Liver (tissue), 9 donors: ENCODE data around the gene NR6A1. TPM values are rescaled to one million over a fixed set of nuclear protein-coding genes. Genes with fewer than 3 reads are reported as not detected.

ENCODE experiments used
- DNase-seq: peaks from one replicate; pipeline ENCODE4 v3.0.0-alpha.2; 2017; ENCODE audit warnings: low spot score
- H3K27ac ChIP-seq, 2 donors: one replicate each; pipeline ENCODE4 v1.7.0; 2013; ENCODE audit warnings: inconsistent platforms in 2 of 2, low read length in 2 of 2, control low read depth in 1 of 2, low read depth in 1 of 2, mild to moderate bottlenecking in 1 of 2
- H3K27me3 ChIP-seq, 4 donors: one replicate each; pipeline versions ENCODE4 v1.6.1 to v1.7.0; 2013; ENCODE audit warnings: low read length in 3 of 4, inconsistent platforms in 1 of 4, mild to moderate bottlenecking in 1 of 4, moderate library complexity in 1 of 4; ENCODE audit not compliant: control insufficient read depth in 4 of 4, insufficient read depth in 4 of 4
- H3K36me3 ChIP-seq, 4 donors: one replicate each; pipeline versions ENCODE4 v1.6.1 to v1.7.0; 2013; ENCODE audit warnings: low read length in 3 of 4, mild to moderate bottlenecking in 3 of 4, low read depth in 1 of 4, moderate library complexity in 1 of 4; ENCODE audit not compliant: control insufficient read depth in 4 of 4, insufficient read depth in 3 of 4
- H3K4me1 ChIP-seq, 4 donors: one replicate each; pipeline versions ENCODE4 v1.6.1 to v1.7.0; 2013; ENCODE audit warnings: low read length in 3 of 4, mild to moderate bottlenecking in 3 of 4, moderate library complexity in 1 of 4; ENCODE audit not compliant: control insufficient read depth in 4 of 4, insufficient read depth in 4 of 4
- H3K4me3 ChIP-seq, 3 donors: one replicate each; pipeline versions ENCODE4 v1.6.1 to v1.7.0; 2013; ENCODE audit warnings: low read length in 3 of 3, control low read depth in 1 of 3, low read depth in 1 of 3, mild to moderate bottlenecking in 1 of 3
- H3K9ac ChIP-seq, 2 donors: one replicate each; pipeline ENCODE4 v1.7.0; 2013; ENCODE audit warnings: low read length in 2 of 2, mild to moderate bottlenecking in 2 of 2, moderate library complexity in 2 of 2, control low read depth in 1 of 2, low read depth in 1 of 2
- H3K9me3 ChIP-seq, 4 donors: one replicate each; pipeline versions ENCODE4 v1.6.1 to v1.7.0; 2013; ENCODE audit warnings: low read length in 3 of 4; ENCODE audit not compliant: control insufficient read depth in 4 of 4
- FOXA2 ChIP-seq: IDR thresholded peaks from 2 replicates; pipeline ENCODE4 v1.6.1; 2016; ENCODE audit warnings: antibody characterized with exemption
- HNF4A ChIP-seq, 2 donors: conservative IDR thresholded peaks; 2 replicates each; pipeline ENCODE4 v1.6.1; 2016; ENCODE audit warnings: antibody characterized with exemption in 2 of 2, mild to moderate bottlenecking in 2 of 2
- HNF4G ChIP-seq: IDR thresholded peaks from 2 replicates; pipeline ENCODE4 v1.6.1; 2016; ENCODE audit warnings: antibody characterized with exemption
- NR2F2 ChIP-seq: IDR thresholded peaks from 2 replicates; pipeline ENCODE4 v1.6.1; 2016; ENCODE audit warnings: antibody characterized with exemption
- RAD21 ChIP-seq, 2 donors: IDR thresholded peaks; 2 replicates each; pipeline ENCODE4 v1.6.1; 2016; ENCODE audit warnings: antibody characterized with exemption in 2 of 2, mild to moderate bottlenecking in 2 of 2
- RXRA ChIP-seq, 2 donors: IDR thresholded peaks; 2 replicates each; pipeline ENCODE4 v1.6.1; 2017 to 2018; ENCODE audit warnings: antibody characterized with exemption in 2 of 2, mild to moderate bottlenecking in 1 of 2
- SP1 ChIP-seq: IDR thresholded peaks from 2 replicates; pipeline ENCODE4 v1.6.1; 2018; ENCODE audit warnings: antibody characterized with exemption, mild to moderate bottlenecking
- WGBS: extraction: QIAGEN DNeasy Blood & Tissue Kit; methylation state at CpG from one replicate; pipeline ENCODE4 v1.1.7; 2013; 5-methylcytosine and 5-hydroxymethylcytosine counted together
- polyA plus RNA-seq, 2 donors: library from polyadenylated mRNA; stranded (reverse) in 1 of 2; unstranded in 1 of 2; fragments of 200-250 nt in 1 of 2; fragments of >200 nt in 1 of 2; fragmentation: Nextera tagmentation in 1 of 2; extraction: Ambion mirVana in 1 of 2; gene quantifications; one replicate each; pipeline versions ENCODE4 v1.2.1 to v1.2.3, GENCODE V29; 2013 to 2015
- total RNA-seq, 2 donors: library from RNA; depleted of rRNA; stranded (reverse); fragments of >200 nt; gene quantifications; one replicate each; pipeline ENCODE4 v1.2.3, GENCODE V29; 2014
- TF ChIP-seq, protein P1 (sequence below): fragments of 150-350 bp; IDR thresholded peaks from 2 replicates; pipeline ENCODE4 v1.5.1; 2017; ENCODE audit warnings: improper control_type of control experiment, low read depth, low read length; ENCODE audit not compliant: missing input control
- TF ChIP-seq, protein P2 (sequence below): IDR thresholded peaks from 2 replicates; pipeline ENCODE4 v1.6.1; 2016; ENCODE audit warnings: antibody characterized with exemption, mild to moderate bottlenecking
- donor health status: healthy.
- donor health status: healthy.
- donor health status: healthy.
- donor health status: healthy.
- donor health status: healthy.

Gene NR6A1
- total and polyA plus RNA-seq, 4 donors = 0.72 to 6.1 (median 2.1) TPM

- TF ChIP-seq, protein P1, sequence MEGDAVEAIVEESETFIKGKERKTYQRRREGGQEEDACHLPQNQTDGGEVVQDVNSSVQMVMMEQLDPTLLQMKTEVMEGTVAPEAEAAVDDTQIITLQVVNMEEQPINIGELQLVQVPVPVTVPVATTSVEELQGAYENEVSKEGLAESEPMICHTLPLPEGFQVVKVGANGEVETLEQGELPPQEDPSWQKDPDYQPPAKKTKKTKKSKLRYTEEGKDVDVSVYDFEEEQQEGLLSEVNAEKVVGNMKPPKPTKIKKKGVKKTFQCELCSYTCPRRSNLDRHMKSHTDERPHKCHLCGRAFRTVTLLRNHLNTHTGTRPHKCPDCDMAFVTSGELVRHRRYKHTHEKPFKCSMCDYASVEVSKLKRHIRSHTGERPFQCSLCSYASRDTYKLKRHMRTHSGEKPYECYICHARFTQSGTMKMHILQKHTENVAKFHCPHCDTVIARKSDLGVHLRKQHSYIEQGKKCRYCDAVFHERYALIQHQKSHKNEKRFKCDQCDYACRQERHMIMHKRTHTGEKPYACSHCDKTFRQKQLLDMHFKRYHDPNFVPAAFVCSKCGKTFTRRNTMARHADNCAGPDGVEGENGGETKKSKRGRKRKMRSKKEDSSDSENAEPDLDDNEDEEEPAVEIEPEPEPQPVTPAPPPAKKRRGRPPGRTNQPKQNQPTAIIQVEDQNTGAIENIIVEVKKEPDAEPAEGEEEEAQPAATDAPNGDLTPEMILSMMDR = no peak
- TF ChIP-seq NR2F2 = no peak
These were observed 30.2 kb upstream of the NR6A1 start (continued) for GRCh38 chr9:124801356-124801755.

DNA sequence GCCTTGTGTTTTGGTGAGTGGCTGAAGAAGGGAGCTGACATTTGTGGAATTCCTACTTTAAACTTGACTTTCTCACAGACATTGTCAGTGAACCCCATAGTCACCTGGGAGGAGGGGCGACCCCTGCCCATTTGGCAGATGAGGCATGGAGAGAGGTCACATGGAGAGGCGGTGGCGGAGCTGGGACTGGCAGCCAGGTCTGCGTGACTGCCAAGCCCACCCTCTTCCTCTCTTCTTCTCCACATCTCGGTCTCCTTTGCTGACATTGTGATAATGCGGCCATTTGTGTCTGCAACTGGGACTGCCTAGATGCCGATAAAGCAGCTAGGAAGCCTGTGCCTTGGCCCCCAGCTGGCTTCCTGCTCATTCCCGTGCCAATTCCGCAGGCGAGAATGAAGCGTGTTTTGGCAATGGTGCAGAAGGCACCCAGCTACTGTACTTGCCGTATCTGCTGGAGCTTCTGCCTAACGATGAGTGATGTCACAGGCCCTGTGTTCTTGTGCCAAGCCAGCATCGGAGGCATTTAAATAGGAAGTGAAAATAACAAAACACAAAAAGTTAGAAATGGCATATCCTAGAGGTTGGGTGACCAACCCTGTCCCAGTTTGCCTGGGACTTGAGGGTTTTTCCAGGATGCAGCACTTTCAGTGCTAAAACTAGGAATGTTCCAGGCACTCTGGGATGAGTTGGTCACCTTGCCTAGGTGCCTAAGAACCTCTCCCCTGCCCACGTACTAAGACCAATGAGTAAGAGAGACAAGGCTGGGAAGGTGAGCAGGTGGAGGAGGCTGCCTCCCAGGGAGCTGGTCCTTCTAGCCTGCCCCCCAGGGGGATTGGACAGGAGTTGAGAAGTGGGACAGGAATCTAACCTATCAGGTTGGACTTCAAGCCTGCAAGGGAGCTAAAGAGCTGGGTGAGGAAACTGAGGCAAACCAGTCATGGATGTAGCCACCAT lies 29.5 kb upstream of the NR6A1 start:
- TF ChIP-seq, protein P2, sequence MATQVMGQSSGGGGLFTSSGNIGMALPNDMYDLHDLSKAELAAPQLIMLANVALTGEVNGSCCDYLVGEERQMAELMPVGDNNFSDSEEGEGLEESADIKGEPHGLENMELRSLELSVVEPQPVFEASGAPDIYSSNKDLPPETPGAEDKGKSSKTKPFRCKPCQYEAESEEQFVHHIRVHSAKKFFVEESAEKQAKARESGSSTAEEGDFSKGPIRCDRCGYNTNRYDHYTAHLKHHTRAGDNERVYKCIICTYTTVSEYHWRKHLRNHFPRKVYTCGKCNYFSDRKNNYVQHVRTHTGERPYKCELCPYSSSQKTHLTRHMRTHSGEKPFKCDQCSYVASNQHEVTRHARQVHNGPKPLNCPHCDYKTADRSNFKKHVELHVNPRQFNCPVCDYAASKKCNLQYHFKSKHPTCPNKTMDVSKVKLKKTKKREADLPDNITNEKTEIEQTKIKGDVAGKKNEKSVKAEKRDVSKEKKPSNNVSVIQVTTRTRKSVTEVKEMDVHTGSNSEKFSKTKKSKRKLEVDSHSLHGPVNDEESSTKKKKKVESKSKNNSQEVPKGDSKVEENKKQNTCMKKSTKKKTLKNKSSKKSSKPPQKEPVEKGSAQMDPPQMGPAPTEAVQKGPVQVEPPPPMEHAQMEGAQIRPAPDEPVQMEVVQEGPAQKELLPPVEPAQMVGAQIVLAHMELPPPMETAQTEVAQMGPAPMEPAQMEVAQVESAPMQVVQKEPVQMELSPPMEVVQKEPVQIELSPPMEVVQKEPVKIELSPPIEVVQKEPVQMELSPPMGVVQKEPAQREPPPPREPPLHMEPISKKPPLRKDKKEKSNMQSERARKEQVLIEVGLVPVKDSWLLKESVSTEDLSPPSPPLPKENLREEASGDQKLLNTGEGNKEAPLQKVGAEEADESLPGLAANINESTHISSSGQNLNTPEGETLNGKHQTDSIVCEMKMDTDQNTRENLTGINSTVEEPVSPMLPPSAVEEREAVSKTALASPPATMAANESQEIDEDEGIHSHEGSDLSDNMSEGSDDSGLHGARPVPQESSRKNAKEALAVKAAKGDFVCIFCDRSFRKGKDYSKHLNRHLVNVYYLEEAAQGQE = no peak
- no peak for TF ChIP-seq FOXA2
- no peak for TF ChIP-seq NR2F2
- TF ChIP-seq SP1 = no peak
- TF ChIP-seq HNF4A (conservative IDR thresholded peaks at IDR 0.05) = no peak
- TF ChIP-seq RXRA (IDR thresholded peaks at IDR 0.05) = no peak
- TF ChIP-seq, protein P1 = no peak
- TF ChIP-seq RAD21 (IDR thresholded peaks at IDR 0.05) = no peak
- TF ChIP-seq HNF4G = no peak
- H3K4me3 ChIP-seq = no peak overlapping the region
- 67% methylated on average over 15 of the region's 15 CpGs for WGBS
- no peaks in the 10 kb centered on the region for H3K36me3 ChIP-seq
- no peaks in the 10 kb centered on the region for H3K9me3 ChIP-seq
- DNase-seq = no peak
- H3K27me3 ChIP-seq = no peaks in the 10 kb centered on the region
- no peaks in the 10 kb centered on the region for H3K4me1 ChIP-seq
- H3K9ac ChIP-seq = no peak overlapping the region
- no peak overlapping the region for H3K27ac ChIP-seq
